ENCODE measurements around the gene SDHAF3.
A peak's percentile ranks its signal among the peaks of the same experiment; 100 is the strongest.
"Not testable (repeated sequence)": the region's sequence is repeated elsewhere in the genome, so short reads cannot be mapped to it uniquely, and the experiment has no call there.

SDHAF3 gene

DNA sequence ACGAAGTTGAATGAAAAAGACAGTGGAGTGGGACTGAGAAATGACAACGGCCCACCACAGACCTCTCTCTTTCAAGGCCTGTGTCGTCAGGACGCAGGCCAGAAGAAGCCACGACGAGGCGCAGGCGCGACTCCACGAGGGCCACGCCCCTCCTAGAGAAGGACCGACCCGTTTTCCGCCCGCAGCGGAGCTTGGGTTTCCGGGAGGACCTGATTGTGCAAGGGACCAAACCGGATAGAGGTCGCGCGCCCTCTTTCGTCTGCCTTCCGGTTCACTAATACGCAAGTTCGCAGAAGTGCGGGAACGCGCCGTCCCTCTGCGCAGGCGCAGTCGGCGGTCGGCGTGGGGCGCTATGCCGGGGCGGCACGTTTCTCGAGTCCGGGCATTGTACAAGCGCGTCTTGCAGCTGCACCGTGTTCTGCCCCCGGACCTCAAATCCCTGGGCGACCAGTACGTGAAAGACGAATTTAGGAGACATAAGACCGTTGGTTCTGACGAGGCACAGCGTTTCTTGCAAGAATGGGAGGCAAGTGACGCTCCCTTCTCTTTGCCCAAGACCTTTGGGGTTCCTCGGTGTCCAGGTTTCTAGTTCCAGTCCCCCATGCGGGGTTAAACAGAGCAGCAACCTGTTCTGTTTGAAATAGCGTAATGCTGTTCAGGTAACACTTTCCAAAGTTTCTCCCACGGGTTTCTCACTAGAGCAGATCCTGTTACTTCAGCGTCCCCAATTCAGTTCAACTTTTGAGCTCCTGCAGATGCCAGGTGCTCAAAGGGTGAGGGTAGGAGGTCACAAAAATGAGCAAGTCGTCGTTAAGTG is at the start of gene SDHAF3:
SDHAF3 (plus strand) TSS at position 327 of the 817 bp plus-strand sequence; CDS start at position 353, 26 bp downstream.
- H3K36me3 ChIP-seq (ENCODE audit: control insufficient read depth in 1 of 2, insufficient read depth in 2 of 2, low read length in 2 of 2) = no peaks in the 10 kb centered on the region
- H3K9me3 ChIP-seq (ENCODE audit: control insufficient read depth in 1 of 2, low read length in 2 of 2) = no peaks in the 10 kb centered on the region
- peak within 1 kb of the TSS; percentile 87 for H3K27ac ChIP-seq (ENCODE audit: low read length)
- H3K27me3 ChIP-seq (ENCODE audit: low read depth, low read length) = no peaks in the 10 kb centered on the region
- peak within 1 kb of the TSS; percentile 83 to 100 for H3K4me3 ChIP-seq (ENCODE audit: low read depth in 1 of 2, low read length in 2 of 2)
- H3K4me1 ChIP-seq (ENCODE audit: control insufficient read depth in 1 of 2, insufficient read depth in 2 of 2, low read length in 2 of 2) = peaks cover 5 to 14% of the 10 kb centered on the region in 2 donors

GRCh38 chr7:97072025-97072424 is 45.5 kb upstream of the SDHAF3 start:
- H3K4me1 ChIP-seq (ENCODE audit: control insufficient read depth in 1 of 2, insufficient read depth in 2 of 2, low read length in 2 of 2) = not testable (repeated sequence)

DNA sequence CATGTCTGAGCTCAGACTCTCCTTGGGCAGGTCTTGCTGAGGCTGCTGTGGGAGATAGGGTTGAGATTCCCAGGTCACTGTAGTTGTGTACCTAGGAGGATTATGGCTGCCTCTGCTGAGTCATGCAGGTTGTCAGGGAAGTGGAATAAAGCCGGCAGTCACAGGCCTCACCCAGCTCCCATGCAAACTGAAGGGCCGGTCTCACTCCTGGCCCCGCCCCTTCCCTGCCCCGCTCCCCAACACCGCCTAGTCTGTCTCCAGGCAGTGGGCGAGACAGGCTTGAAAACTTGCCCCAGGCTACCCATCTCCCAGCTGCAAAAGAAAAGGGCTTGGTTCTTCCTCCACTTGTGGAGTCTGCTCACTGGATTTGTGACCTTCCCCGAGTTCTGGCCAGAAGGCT is 41.6 kb upstream of the SDHAF3 start:
- no peaks in the 10 kb centered on the region for H3K36me3 ChIP-seq (ENCODE audit: control insufficient read depth in 1 of 2, insufficient read depth in 2 of 2, low read length in 2 of 2)
- H3K4me1 ChIP-seq (ENCODE audit: control insufficient read depth in 1 of 2, insufficient read depth in 2 of 2, low read length in 2 of 2) = no peaks in the 10 kb centered on the region
- H3K27ac ChIP-seq (ENCODE audit: low read length) = no peak overlapping the region
- H3K27me3 ChIP-seq (ENCODE audit: low read depth, low read length) = no peaks in the 10 kb centered on the region
- H3K4me3 ChIP-seq (ENCODE audit: low read depth in 1 of 2, low read length in 2 of 2) = no peak overlapping the region
- H3K9me3 ChIP-seq (ENCODE audit: control insufficient read depth in 1 of 2, low read length in 2 of 2) = peaks cover 0 to 2% of the 10 kb centered on the region in 2 donors

More at GRCh38 chr7:97072025-97072424, 45.5 kb upstream of the SDHAF3 start:
- H3K9me3 ChIP-seq (ENCODE audit: control insufficient read depth in 1 of 2, low read length in 2 of 2); H3K27me3 ChIP-seq (ENCODE audit: low read depth, low read length); H3K36me3 ChIP-seq (ENCODE audit: control insufficient read depth in 1 of 2, insufficient read depth in 2 of 2, low read length in 2 of 2); H3K4me3 ChIP-seq (ENCODE audit: low read depth in 1 of 2, low read length in 2 of 2); H3K27ac ChIP-seq (ENCODE audit: low read length): not testable (repeated sequence)

- Histone ChIP-seq H3K4me1 (ENCODE audit: control insufficient read depth in 1 of 2, insufficient read depth in 2 of 2, low read length in 2 of 2) (no peaks in the 10 kb centered on the region), H3K27me3 (ENCODE audit: low read depth, low read length) (no peaks in the 10 kb centered on the region), H3K36me3 (ENCODE audit: control insufficient read depth in 1 of 2, insufficient read depth in 2 of 2, low read length in 2 of 2) (no peaks in the 10 kb centered on the region), H3K4me3 (ENCODE audit: low read depth in 1 of 2, low read length in 2 of 2) (no peak overlapping the region), H3K9me3 (ENCODE audit: control insufficient read depth in 1 of 2, low read length in 2 of 2) (no peaks in the 10 kb centered on the region), H3K27ac (ENCODE audit: low read length) (no peak overlapping the region)
Observed at GRCh38 chr7:97078023-97078969, 39.2 kb upstream of the SDHAF3 start.

GRCh38 chr7:97079300-97079699 is 38.2 kb upstream of the SDHAF3 start:
- H3K9me3 ChIP-seq (ENCODE audit: control insufficient read depth in 1 of 2, low read length in 2 of 2) = no peaks in the 10 kb centered on the region
- no peaks in the 10 kb centered on the region for H3K27me3 ChIP-seq (ENCODE audit: low read depth, low read length)
- no peaks in the 10 kb centered on the region for H3K36me3 ChIP-seq (ENCODE audit: control insufficient read depth in 1 of 2, insufficient read depth in 2 of 2, low read length in 2 of 2)
- no peaks in the 10 kb centered on the region for H3K4me1 ChIP-seq (ENCODE audit: control insufficient read depth in 1 of 2, insufficient read depth in 2 of 2, low read length in 2 of 2)
- H3K27ac ChIP-seq (ENCODE audit: low read length) = no peak overlapping the region
- H3K4me3 ChIP-seq (ENCODE audit: low read depth in 1 of 2, low read length in 2 of 2) = no peak overlapping the region

GRCh38 chr7:97081521-97082300 is 35.8 kb upstream of the SDHAF3 start:
- no peaks in the 10 kb centered on the region for H3K27me3 ChIP-seq (ENCODE audit: low read depth, low read length)
- H3K27ac ChIP-seq (ENCODE audit: low read length) = no peak overlapping the region
- H3K4me1 ChIP-seq (ENCODE audit: control insufficient read depth in 1 of 2, insufficient read depth in 2 of 2, low read length in 2 of 2) = no peaks in the 10 kb centered on the region

DNA sequence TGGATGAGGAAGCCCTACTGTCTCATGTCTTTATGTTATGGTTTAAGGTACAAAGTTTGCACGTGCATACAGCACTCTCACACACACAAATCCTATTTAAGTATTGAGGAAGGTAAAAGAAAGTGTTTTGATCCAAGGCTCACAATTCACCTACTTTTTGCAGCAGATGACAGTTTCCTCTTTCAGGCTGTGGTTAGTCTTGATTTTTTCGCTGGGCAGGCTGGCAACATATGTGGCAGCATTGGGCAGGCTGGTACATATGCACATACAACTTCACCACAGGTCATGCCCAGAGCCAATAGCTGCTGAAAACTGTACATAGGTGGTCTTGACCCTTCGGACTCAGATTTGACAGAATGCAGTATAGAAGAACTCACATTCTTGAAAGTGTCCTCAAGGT is 29.1 kb upstream of the SDHAF3 start:
- Histone ChIP-seq H3K27ac (ENCODE audit: low read length) (no peak overlapping the region), H3K36me3 (ENCODE audit: control insufficient read depth in 1 of 2, insufficient read depth in 2 of 2, low read length in 2 of 2) (no peaks in the 10 kb centered on the region), H3K9me3 (ENCODE audit: control insufficient read depth in 1 of 2, low read length in 2 of 2) (no peaks in the 10 kb centered on the region), H3K27me3 (ENCODE audit: low read depth, low read length) (no peaks in the 10 kb centered on the region), H3K4me3 (ENCODE audit: low read depth in 1 of 2, low read length in 2 of 2) (no peak overlapping the region), H3K4me1 (ENCODE audit: control insufficient read depth in 1 of 2, insufficient read depth in 2 of 2, low read length in 2 of 2) (no peaks in the 10 kb centered on the region)

More at GRCh38 chr7:97081521-97082300, 35.8 kb upstream of the SDHAF3 start:
- Histone ChIP-seq H3K9me3 (ENCODE audit: control insufficient read depth in 1 of 2, low read length in 2 of 2) (no peaks in the 10 kb centered on the region), H3K36me3 (ENCODE audit: control insufficient read depth in 1 of 2, insufficient read depth in 2 of 2, low read length in 2 of 2) (no peaks in the 10 kb centered on the region), H3K4me3 (ENCODE audit: low read depth in 1 of 2, low read length in 2 of 2) (no peak overlapping the region)

- Histone ChIP-seq H3K27ac (ENCODE audit: low read length) (no peak overlapping the region), H3K27me3 (ENCODE audit: low read depth, low read length) (no peaks in the 10 kb centered on the region), H3K36me3 (ENCODE audit: control insufficient read depth in 1 of 2, insufficient read depth in 2 of 2, low read length in 2 of 2) (no peaks in the 10 kb centered on the region), H3K9me3 (ENCODE audit: control insufficient read depth in 1 of 2, low read length in 2 of 2) (no peaks in the 10 kb centered on the region), H3K4me3 (ENCODE audit: low read depth in 1 of 2, low read length in 2 of 2) (no peak overlapping the region), H3K4me1 (ENCODE audit: control insufficient read depth in 1 of 2, insufficient read depth in 2 of 2, low read length in 2 of 2) (no peaks in the 10 kb centered on the region)
Observed at GRCh38 chr7:97089771-97090170, 27.7 kb upstream of the SDHAF3 start.

DNA sequence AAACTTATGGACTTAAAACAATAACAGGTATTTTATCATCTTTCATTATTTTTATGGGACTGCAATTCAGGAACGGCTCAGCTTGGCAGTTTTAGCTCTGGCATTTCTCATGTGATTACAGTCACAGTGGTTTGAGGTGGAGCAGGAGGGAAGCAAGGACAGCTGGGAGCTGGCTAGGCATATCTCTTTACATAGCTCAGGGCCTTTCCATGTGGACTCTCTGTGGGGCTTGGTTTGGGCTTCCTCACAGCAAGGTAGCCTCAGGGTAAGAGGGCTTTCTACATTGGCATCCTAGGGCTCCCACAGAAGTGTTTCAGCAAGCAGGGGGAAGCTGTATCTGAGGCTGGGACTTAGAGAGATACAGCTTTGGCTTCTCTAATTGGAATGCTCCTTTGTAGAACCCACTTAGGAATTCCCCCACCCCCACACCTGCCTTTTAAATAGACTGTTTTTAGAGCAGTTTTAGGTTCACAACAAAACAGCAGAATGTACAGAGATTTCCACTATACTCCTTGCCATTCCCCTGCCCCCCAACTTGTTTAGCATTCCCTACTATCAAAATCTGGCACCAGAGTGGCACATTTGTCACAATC is 26.6 kb upstream of the SDHAF3 start:
- Histone ChIP-seq H3K4me1 (ENCODE audit: control insufficient read depth in 1 of 2, insufficient read depth in 2 of 2, low read length in 2 of 2) (no peaks in the 10 kb centered on the region), H3K27ac (ENCODE audit: low read length) (no peak overlapping the region), H3K4me3 (ENCODE audit: low read depth in 1 of 2, low read length in 2 of 2) (no peak overlapping the region), H3K36me3 (ENCODE audit: control insufficient read depth in 1 of 2, insufficient read depth in 2 of 2, low read length in 2 of 2) (no peaks in the 10 kb centered on the region), H3K9me3 (ENCODE audit: control insufficient read depth in 1 of 2, low read length in 2 of 2) (no peaks in the 10 kb centered on the region), H3K27me3 (ENCODE audit: low read depth, low read length) (no peaks in the 10 kb centered on the region)

- Histone ChIP-seq H3K36me3 (ENCODE audit: control insufficient read depth in 1 of 2, insufficient read depth in 2 of 2, low read length in 2 of 2) (no peaks in the 10 kb centered on the region), H3K9me3 (ENCODE audit: control insufficient read depth in 1 of 2, low read length in 2 of 2) (no peaks in the 10 kb centered on the region), H3K4me3 (ENCODE audit: low read depth in 1 of 2, low read length in 2 of 2) (no peak overlapping the region), H3K27ac (ENCODE audit: low read length) (no peak overlapping the region), H3K4me1 (ENCODE audit: control insufficient read depth in 1 of 2, insufficient read depth in 2 of 2, low read length in 2 of 2) (no peaks in the 10 kb centered on the region), H3K27me3 (ENCODE audit: low read depth, low read length) (no peaks in the 10 kb centered on the region)
Observed at GRCh38 chr7:97094284-97094930, 23.1 kb upstream of the SDHAF3 start.
